K562 (cell line): ENCODE measurements around the gene EBI3. TPM values are rescaled to one million over a fixed set of nuclear protein-coding genes. Genes with fewer than 3 reads are reported as not detected.

Experiments used
- ARID3B ChIP-seq: fragments of 250-450 bp; sonication (Bioruptor Pico); IDR thresholded peaks from 2 replicates; pipeline ENCODE4 v1.4.0; 2020; ENCODE audit warnings: borderline replicate concordance
- CEBPG ChIP-seq, 3 experiments: fragments of 200-800 bp in 1 of 3; sonication (Bioruptor generic) in 1 of 3; sonication (generic) in 1 of 3; formaldehyde crosslinking in 1 of 3; IDR thresholded peaks in 2 of 3; conservative IDR thresholded peaks in 1 of 3; 2 replicates each; pipeline versions ENCODE4 v1.6.1 to v1.8.0; 2016 to 2022; ENCODE audit warnings: missing compliant biosample characterization in 2 of 3, missing genetic modification characterization in 2 of 3, mild to moderate bottlenecking in 1 of 3, missing genetic modification reagents in 1 of 3
- CREB3 ChIP-seq: fragments of 450-650 bp; conservative IDR thresholded peaks from 2 replicates; pipeline ENCODE4 v1.6.1; 2016; ENCODE audit warnings: missing genetic modification characterization, low read depth, mild to moderate bottlenecking, missing compliant biosample characterization, moderate library complexity
- NRF1 ChIP-seq, 2 experiments: fragments of 450-650 bp; IDR thresholded peaks in 1 of 2; conservative IDR thresholded peaks in 1 of 2; 2 replicates each; pipeline ENCODE4 v1.6.1; 2014; ENCODE audit warnings: mild to moderate bottlenecking in 2 of 2
- RAD21 ChIP-seq, 2 experiments: fragments of 250-450 bp in 1 of 2; fragments of 450-650 bp in 1 of 2; sonication (Bioruptor Pico) in 1 of 2; formaldehyde crosslinking in 1 of 2; IDR thresholded peaks in 1 of 2; conservative IDR thresholded peaks in 1 of 2; 2 replicates each; pipeline versions ENCODE4 v1.4.0 to v1.8.0; 2020 to 2022; ENCODE audit warnings: mild to moderate bottlenecking in 2 of 2, moderate library complexity in 1 of 2
- SP2 ChIP-seq: IDR thresholded peaks from 2 replicates; pipeline ENCODE4 v1.6.1; 2011; ENCODE audit warnings: mild to moderate bottlenecking, low read depth, low read length, moderate library complexity; ENCODE audit not compliant: poor library complexity, severe bottlenecking; ENCODE audit errors: extremely low read depth
- THRAP3 ChIP-seq: fragments of 450-650 bp; IDR thresholded peaks from 2 replicates; pipeline ENCODE4 v1.6.1; 2016; ENCODE audit warnings: mild to moderate bottlenecking, inconsistent platforms, borderline replicate concordance
- XRCC5 ChIP-seq: fragments of 200-400 bp; formaldehyde crosslinking; IDR thresholded peaks from 2 replicates; pipeline ENCODE4 v1.6.1; 2017; ENCODE audit warnings: low read depth, mild to moderate bottlenecking, low read length
- ZBTB1 ChIP-seq: sonication (generic); formaldehyde crosslinking; IDR thresholded peaks from 2 replicates; pipeline ENCODE4 v1.8.1; 2023; ENCODE audit warnings: missing genetic modification reagents, low read depth, mild to moderate bottlenecking, borderline replicate concordance
- ZNF175 ChIP-seq: fragments of 200-800 bp; sonication (Bioruptor generic); IDR thresholded peaks from 2 replicates; pipeline ENCODE4 v1.6.1; 2016; ENCODE audit warnings: low read depth, mild to moderate bottlenecking, missing genetic modification characterization, missing compliant biosample characterization
- ZNF282 ChIP-seq: sonication (generic); formaldehyde crosslinking; IDR thresholded peaks from 2 replicates; pipeline ENCODE4 v1.8.1; 2023; ENCODE audit warnings: missing genetic modification reagents
- ZNF3 ChIP-seq: fragments of 250-450 bp; sonication (Bioruptor Pico); IDR thresholded peaks from 2 replicates; pipeline ENCODE4 v1.5.0; 2021; ENCODE audit warnings: mild to moderate bottlenecking, moderate library complexity
- polyA plus RNA-seq, 8 experiments: library from polyadenylated mRNA; depleted of rRNA in 4 of 8; stranded (reverse) in 5 of 8; unstranded in 3 of 8; fragments of >200 nt; fragmentation: Nextera tagmentation in 2 of 8; fragmentation: Illumina TruSeq in 1 of 8; extraction: Ambion mirVana in 2 of 8; extraction: Trizol in 1 of 8; gene quantifications; 2 replicates each; pipeline versions ENCODE4 v1.2.1 to v1.2.3, GENCODE V29; 2011 to 2014; ENCODE audit warnings: inconsistent platforms in 1 of 8, missing spikeins in 1 of 8
- total RNA-seq, 7 experiments: library from RNA; depleted of rRNA in 6 of 7; stranded (reverse); fragments of >200 nt in 6 of 7; fragmentation: Illumina TruSeq in 2 of 7; extraction: Trizol in 2 of 7; gene quantifications; 2 replicates each; pipeline versions ENCODE4 v1.2.1 to v1.2.3, GENCODE V29; 2011 to 2021; ENCODE audit warnings: low replicate concordance in 1 of 7
- TF ChIP-seq, protein P1 (sequence below): fragments of 450-650 bp; formaldehyde crosslinking; IDR thresholded peaks from 2 replicates; pipeline ENCODE4 v1.4.0; 2020; ENCODE audit warnings: mild to moderate bottlenecking, moderate library complexity
- TF ChIP-seq, protein P2 (sequence below): fragments of 450-650 bp; IDR thresholded peaks from 2 replicates; pipeline ENCODE4 v1.6.1; 2016; ENCODE audit warnings: antibody characterized with exemption
- TF ChIP-seq, protein P3 (sequence below): sonication (generic); formaldehyde crosslinking; IDR thresholded peaks from 2 replicates; pipeline ENCODE4 v1.8.1; 2023; ENCODE audit warnings: mild to moderate bottlenecking, missing genetic modification reagents

Gene EBI3
- total and polyA plus RNA-seq, 9 of the 15 experiments (the other 6 are each of a cell fraction or from before 2014, with no cell fraction given) = 0.08 to 0.35 (median 0.22) TPM; not detected in 6

DNA sequence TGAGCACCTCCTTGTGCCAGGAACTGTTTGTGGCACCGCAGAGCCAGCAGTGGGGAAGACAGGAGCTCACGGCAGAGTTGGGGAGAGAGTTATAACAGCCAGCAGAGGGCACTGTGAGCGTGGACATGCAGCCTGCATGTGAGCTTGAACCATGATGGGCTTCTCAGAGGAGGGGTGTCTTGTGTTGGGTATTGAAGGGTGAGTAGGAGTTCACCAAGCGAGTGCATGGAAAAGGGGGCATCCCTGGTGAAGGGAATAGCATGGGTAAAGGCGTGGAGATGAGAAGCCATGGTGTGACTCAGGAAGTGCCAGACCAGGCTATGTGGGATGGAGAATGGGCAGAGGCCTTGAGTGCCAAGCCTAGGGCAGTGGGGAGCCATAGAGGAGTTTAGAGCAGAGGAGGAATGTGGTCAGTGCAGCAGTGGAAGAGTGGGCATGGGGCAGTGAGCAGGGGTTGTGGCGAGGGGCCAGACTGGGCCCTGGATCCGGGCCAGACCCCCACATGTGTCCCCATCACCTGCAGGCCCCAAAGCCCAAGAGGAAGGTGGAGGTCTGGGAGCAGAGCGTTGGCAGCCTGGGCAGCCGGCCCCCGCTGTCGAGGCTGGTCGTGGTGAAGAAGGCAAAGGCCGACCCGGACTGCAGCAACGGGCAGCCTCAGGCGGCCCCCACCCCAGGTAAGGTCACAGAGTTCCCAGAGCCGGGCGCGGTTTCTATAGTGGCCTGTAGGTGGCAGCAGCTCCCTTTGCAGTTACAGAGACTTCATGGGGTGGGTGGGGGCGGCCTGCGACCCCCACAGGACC, 38.0 kb downstream of the EBI3 start (continued):
- TF ChIP-seq THRAP3 (0 out of 2 replicates have a peak, but pooled peaks have one; percentile 56), ARID3B (CRISPR knock-in tag) (no peak), CEBPG (CRISPR knock-in tag; IDR thresholded peaks at IDR 0.05) (no peak), CEBPG (tag; conservative IDR thresholded peaks at IDR 0.05 in 1 of 2, IDR thresholded peaks at IDR 0.05 in 1 of 2) (no peak), SP2 (no peak), RAD21 (CRISPR knock-in tag; conservative IDR thresholded peaks at IDR 0.05 in 1 of 2, IDR thresholded peaks at IDR 0.05 in 1 of 2) (peak; percentile 68 to 88), ZBTB1 (CRISPR knock-in tag) (no peak), XRCC5 (0 out of 2 replicates have a peak, but pooled peaks have one; percentile 59), NRF1 (conservative IDR thresholded peaks at IDR 0.05 in 1 of 2, IDR thresholded peaks at IDR 0.05 in 1 of 2) (no peak), CREB3 (tag) (no peak), ZNF282 (no peak), ZNF175 (CRISPR knock-in tag) (no peak), ZNF3 (CRISPR knock-in tag) (no peak)
- TF ChIP-seq, protein P1, sequence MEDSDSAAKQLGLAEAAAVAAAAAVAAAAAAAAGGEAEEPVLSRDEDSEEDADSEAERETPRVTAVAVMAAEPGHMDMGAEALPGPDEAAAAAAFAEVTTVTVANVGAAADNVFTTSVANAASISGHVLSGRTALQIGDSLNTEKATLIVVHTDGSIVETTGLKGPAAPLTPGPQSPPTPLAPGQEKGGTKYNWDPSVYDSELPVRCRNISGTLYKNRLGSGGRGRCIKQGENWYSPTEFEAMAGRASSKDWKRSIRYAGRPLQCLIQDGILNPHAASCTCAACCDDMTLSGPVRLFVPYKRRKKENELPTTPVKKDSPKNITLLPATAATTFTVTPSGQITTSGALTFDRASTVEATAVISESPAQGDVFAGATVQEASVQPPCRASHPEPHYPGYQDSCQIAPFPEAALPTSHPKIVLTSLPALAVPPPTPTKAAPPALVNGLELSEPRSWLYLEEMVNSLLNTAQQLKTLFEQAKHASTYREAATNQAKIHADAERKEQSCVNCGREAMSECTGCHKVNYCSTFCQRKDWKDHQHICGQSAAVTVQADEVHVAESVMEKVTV = peak; percentile 55
- TF ChIP-seq, protein P2, sequence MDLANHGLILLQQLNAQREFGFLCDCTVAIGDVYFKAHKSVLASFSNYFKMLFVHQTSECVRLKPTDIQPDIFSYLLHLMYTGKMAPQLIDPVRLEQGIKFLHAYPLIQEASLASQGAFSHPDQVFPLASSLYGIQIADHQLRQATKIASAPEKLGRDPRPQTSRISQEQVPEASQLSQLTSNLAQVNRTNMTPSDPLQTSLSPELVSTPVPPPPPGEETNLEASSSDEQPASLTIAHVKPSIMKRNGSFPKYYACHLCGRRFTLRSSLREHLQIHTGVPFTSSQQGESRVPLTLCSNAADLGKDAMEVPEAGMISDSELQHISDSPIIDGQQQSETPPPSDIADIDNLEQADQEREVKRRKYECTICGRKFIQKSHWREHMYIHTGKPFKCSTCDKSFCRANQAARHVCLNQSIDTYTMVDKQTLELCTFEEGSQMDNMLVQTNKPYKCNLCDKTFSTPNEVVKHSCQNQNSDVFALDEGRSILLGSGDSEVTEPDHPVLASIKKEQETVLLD = 0 out of 2 replicates have a peak, but pooled peaks have one; percentile 22
- TF ChIP-seq, protein P3, sequence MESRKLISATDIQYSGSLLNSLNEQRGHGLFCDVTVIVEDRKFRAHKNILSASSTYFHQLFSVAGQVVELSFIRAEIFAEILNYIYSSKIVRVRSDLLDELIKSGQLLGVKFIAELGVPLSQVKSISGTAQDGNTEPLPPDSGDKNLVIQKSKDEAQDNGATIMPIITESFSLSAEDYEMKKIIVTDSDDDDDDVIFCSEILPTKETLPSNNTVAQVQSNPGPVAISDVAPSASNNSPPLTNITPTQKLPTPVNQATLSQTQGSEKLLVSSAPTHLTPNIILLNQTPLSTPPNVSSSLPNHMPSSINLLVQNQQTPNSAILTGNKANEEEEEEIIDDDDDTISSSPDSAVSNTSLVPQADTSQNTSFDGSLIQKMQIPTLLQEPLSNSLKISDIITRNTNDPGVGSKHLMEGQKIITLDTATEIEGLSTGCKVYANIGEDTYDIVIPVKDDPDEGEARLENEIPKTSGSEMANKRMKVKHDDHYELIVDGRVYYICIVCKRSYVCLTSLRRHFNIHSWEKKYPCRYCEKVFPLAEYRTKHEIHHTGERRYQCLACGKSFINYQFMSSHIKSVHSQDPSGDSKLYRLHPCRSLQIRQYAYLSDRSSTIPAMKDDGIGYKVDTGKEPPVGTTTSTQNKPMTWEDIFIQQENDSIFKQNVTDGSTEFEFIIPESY = peak; percentile 43; the same call in 1 of the 2 replicates
